Aorta (tissue), 5 donors: ENCODE results near the gene RPL35. TPM values are rescaled to one million over a fixed set of nuclear protein-coding genes. Genes with fewer than 3 reads are reported as not detected.

Experiments
- ATAC-seq: fragments of 200-7000 bp; cut with Tn5 transposase; one replicate; pipeline ENCODE4 v1.9.1; 2022; ENCODE audit warnings: moderate library complexity; ENCODE audit not compliant: low FRiP score
- DNase-seq, 2 donors: peaks; one replicate each; pipeline ENCODE4 v3.0.0-alpha.2; 2020
- H3K27ac ChIP-seq, 2 donors: one replicate each; pipeline ENCODE4 v1.5.1; 2013; ENCODE audit warnings: low read length in 2 of 2, mild to moderate bottlenecking in 2 of 2, moderate library complexity in 2 of 2, control low read depth in 1 of 2, inconsistent platforms in 1 of 2, low read depth in 1 of 2
- H3K27me3 ChIP-seq, 2 donors: one replicate each; pipeline ENCODE4 v1.6.1; 2013; ENCODE audit warnings: control low read depth in 1 of 2, low read length in 1 of 2, mild to moderate bottlenecking in 1 of 2, moderate library complexity in 1 of 2; ENCODE audit not compliant: insufficient read depth in 2 of 2, control insufficient read depth in 1 of 2
- H3K36me3 ChIP-seq, 2 donors: one replicate each; pipeline ENCODE4 v1.6.1; 2013; ENCODE audit warnings: control low read depth in 1 of 2, low read length in 1 of 2, mild to moderate bottlenecking in 1 of 2; ENCODE audit not compliant: insufficient read depth in 2 of 2, control insufficient read depth in 1 of 2
- H3K4me1 ChIP-seq, 2 donors: one replicate each; pipeline ENCODE4 v1.6.1; 2013; ENCODE audit warnings: low read length in 2 of 2, control low read depth in 1 of 2, mild to moderate bottlenecking in 1 of 2, moderate library complexity in 1 of 2; ENCODE audit not compliant: insufficient read depth in 2 of 2, control insufficient read depth in 1 of 2
- H3K4me3 ChIP-seq, 2 donors: one replicate each; pipeline ENCODE4 v1.5.1; 2013; ENCODE audit warnings: low read length in 2 of 2, control low read depth in 1 of 2, mild to moderate bottlenecking in 1 of 2
- H3K9me3 ChIP-seq: one replicate; pipeline ENCODE4 v1.6.1; 2013; ENCODE audit warnings: mild to moderate bottlenecking, low read length; ENCODE audit not compliant: control insufficient read depth
- WGBS, 2 donors: extraction: QIAGEN DNeasy Blood & Tissue Kit; methylation state at CpG; one replicate each; pipeline ENCODE4 v1.1.7; 2013; 5-methylcytosine and 5-hydroxymethylcytosine counted together
- intact Hi-C, 2 donors: fragments of 100-400 bp; cut with DNase I; formaldehyde crosslinking; loops; one replicate each; pipeline versions ENCODE4 v1.14.2 to v1.15.0; 2022
- long read RNA-seq, 2 donors: library from polyadenylated mRNA; unstranded; transcript quantifications; one replicate each; pipeline ENCODE4 v2.0.0, GENCODE V29; 2020 to 2021
- polyA plus RNA-seq, 2 donors: library from polyadenylated mRNA; stranded (reverse); fragments of 200-250 nt; gene quantifications; one replicate each; pipeline ENCODE4 v1.2.3, GENCODE V29; 2013
- total RNA-seq, 2 donors: library from RNA; stranded (reverse); fragmentation: NEBNext Ultra II Directional; extraction: Animal tissue kit (Norgen Biotek cat#: 25700); gene quantifications; one replicate each; pipeline ENCODE4 v1.2.1, GENCODE V29; 2021
- donor health status: healthy with polysubstance abuse.
- donor health status: Bipolar disorder and iron deficiency.
- donor health status: DM: no; HTN: no; CAD: no.
- donor health status: DM: no; HTN: no; CAD: no.
- donor health status: DM: yes; HTN: yes; CAD: no.

The RPL35 gene
- total RNA-seq (100 to 1,000 TPM; 806 to 812 TPM), polyA plus RNA-seq (1,000 to 10,000 TPM; 3,301 to 6,282 TPM)
- long read RNA-seq, donor 1, transcript RPL35-203 (3 exons, 785 nt) = minor isoform, 8 of 122 reads
- long read RNA-seq, donor 1, transcript RPL35-201 (4 exons, 455 nt) = major isoform, 100 of 122 reads
- long read RNA-seq, donor 1, partial matches to known transcripts = 7 of 122 reads
- long read RNA-seq, donor 1, other reads (novel, unspliced or antisense) = 7 of 122 reads
- long read RNA-seq, donor 2, transcript RPL35-201 (4 exons, 455 nt) = major isoform, 148 of 162 reads
- long read RNA-seq, donor 2, transcript RPL35-203 (3 exons, 785 nt) = minor isoform, 11 of 162 reads
- long read RNA-seq, donor 2, partial matches to known transcripts = 2 of 162 reads
- long read RNA-seq, donor 2, other reads (novel, unspliced or antisense) = 1 of 162 reads

DNA sequence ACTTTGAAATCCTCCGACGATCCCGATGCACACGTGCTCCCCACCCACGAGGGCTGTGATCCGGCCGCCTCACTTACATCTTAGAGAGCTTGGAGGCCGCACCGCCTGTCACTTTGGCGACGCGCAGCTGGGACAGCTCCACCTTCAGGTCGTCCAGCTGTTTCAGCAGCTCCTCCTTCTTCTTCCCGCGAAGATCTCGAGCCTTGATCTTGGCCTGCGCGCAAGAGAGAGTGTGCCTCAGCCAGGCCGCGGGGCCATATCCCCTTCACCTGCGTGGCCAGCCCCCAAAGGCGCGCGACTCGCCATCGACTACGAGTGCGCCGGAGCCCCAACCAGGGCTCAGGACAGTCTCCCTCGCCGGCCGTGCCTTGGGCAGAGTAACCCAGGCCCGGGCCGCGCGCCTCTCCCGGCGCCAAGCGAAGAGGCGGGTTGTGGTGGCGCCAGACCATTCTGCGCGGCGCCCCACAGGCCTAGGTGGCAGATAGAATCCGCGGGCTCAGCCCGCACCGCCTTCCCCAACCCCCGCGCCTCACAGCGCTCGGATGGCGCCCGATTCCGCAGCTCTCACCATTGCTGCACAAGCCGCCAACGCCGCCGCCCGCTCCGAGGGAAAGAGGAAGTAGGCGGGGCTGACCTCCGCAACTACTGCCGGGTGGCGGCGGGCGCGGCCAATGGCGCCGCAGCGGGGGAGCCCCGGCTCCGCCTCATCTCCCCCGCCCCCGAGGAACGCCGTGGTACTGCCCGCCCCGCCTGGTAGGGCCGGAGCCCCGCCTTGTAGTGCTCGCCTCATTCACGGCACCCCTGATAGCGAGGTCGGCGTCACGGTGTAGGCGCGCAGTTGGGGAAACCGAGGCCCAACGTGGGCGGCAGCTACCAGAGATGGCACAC, at the start of gene RPL35, which contains the start of gene ARPC5L:
Gene RPL35, minus strand, starts transcription at position 616 of the 888 bp plus-strand sequence. Its CDS starts 45 bp downstream, at position 571.
Gene ARPC5L, plus strand, starts transcription at position 789 of the 888 bp plus-strand sequence. CDS start 7,161 bp downstream, outside the sequence.
- intact Hi-C loops = no loop called here
- WGBS, 2 donors = 0 to 1% methylated on average over 92 of the region's 92 CpGs
- peak within 1 kb of the TSS; percentile 50 to 51 for H3K4me3 ChIP-seq
- H3K27ac ChIP-seq = peak within 1 kb of the TSS in 1 of 2 donors; percentile 53
- H3K27me3 ChIP-seq = no peaks in the 10 kb centered on the region
- ATAC-seq (peak; percentile 98), DNase-seq (peak; percentile 97 to 98)
- H3K9me3 ChIP-seq = no peaks in the 10 kb centered on the region
- H3K36me3 ChIP-seq = peaks cover 0 to 5% of the 10 kb centered on the region in 2 donors
- no peaks in the 10 kb centered on the region for H3K4me1 ChIP-seq

DNA sequence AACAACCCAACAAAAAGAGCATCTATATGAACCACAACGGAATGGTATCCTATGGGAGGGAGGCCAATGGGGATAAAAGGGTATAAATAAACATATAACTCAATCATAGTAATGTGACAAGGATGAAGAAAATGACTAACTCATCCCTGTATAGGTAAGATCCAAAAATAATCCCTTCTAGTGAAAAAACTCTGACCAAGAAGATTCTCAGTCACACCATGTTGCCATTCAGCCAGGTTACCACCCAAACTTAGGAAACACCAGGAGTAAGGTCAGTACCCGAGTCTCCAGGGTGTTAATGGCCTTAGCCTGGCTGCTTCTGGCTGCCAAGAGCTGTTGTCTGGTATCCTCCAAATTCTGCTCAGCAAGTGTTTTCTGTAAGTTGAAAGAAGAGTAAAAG, 46.3 kb upstream of the RPL35 start:
- H3K36me3 ChIP-seq = peaks cover 0 to 9% of the 10 kb centered on the region in 2 donors
- no peak overlapping the region for H3K4me3 ChIP-seq
- no peaks in the 10 kb centered on the region for H3K4me1 ChIP-seq
- intact Hi-C loops = no loop called here
- H3K27me3 ChIP-seq = no peaks in the 10 kb centered on the region
- no peak for DNase-seq
- H3K27ac ChIP-seq = no peak overlapping the region
- WGBS, 2 donors = 70 to 71% methylated on average over 2 of the region's 2 CpGs
- no peaks in the 10 kb centered on the region for H3K9me3 ChIP-seq
- no peak for ATAC-seq

DNA sequence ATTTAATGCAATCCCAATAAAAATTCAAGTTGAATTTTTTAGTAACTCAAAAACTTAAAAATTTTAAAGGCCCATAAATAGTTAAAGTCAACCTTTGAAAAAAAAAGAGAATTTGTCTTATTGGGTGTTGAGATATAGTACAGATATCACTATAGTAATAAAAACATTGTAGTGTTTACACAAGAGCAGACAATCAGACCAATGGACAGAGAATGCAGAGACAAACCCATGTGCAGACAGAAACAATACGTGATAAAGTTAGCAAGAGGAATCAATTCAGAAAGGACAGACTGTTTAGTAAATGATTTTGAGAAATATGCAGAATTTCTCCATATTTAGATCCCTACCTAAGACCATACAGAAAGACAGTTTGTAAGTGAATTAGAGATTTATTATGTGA, 45.2 kb upstream of the RPL35 start:
- intact Hi-C loops = no loop called here
- Histone ChIP-seq H3K4me1 (no peaks in the 10 kb centered on the region), H3K9me3 (no peaks in the 10 kb centered on the region), H3K36me3 (peaks cover 0 to 6% of the 10 kb centered on the region in 2 donors), H3K4me3 (no peak overlapping the region), H3K27ac (no peak overlapping the region), H3K27me3 (no peaks in the 10 kb centered on the region)
- no peak for ATAC-seq
- DNase-seq = no peak
- 54 to 58% methylated on average over 1 of the region's 1 CpG for WGBS, 2 donors

DNA sequence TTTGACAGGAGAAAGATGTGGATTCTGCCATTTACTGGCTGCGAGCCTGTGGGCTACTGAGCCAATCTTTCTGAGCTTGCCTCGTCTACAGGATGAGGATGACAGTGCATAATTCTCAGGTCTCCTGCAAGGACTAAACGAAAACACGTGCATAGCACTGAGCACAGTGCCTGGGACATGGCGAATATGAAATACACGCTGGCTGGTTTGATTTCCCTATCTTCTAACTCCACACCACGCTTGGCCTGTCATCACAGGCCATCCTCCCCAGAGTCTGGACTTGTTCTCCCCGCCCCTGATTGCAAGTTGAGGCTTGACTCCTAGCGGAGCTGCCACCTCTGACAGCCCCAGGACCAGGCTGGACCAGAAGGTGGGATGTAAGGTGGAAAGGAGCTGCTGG, 38.1 kb upstream of the RPL35 start:
- no peak for DNase-seq
- peaks cover 0 to 7% of the 10 kb centered on the region in 2 donors for H3K36me3 ChIP-seq

DNA sequence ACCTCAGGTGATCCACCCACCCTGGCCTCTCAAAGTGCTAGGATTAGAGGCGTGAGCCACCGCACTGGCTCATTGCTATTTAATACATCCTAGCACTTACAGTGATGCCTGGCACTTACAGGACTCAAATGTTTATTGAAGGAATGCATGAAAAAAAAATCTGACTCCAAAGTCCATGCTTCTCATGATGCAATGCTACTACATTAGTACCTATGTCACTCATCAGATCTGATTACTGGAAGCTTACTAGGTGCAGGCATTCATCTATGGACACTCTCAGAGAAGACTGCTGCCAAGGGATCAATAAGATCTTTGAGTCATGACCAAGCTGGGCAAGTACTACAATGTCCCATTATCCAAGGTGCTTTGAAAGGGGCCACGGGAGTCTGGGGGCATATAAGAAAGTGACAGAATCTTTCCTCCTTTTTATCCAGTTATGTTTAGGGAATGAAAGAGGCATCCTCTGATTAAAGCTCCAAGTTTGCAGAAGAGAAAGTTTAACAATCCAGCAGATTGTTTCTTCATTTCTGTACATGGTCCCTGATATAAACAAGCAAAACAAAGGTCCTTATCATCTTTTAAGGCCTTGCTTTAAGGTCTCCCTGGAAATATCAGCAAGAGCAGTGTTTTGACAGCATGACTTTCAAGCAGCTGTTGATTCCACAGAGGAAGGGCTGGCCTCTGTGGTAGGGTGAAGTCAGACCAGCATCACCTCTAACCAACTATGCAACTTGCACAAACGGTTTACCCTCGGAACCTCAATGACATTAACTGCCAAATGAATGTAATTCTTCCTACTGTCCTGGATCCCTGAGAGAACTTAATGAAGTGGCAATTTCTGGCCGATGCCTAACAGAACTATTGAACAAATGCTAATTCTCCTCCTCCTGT, 36.1 kb upstream of the RPL35 start:
- ATAC-seq = no peak
- Histone ChIP-seq H3K27ac (no peak overlapping the region), H3K4me3 (no peak overlapping the region), H3K36me3 (peaks cover 0 to 7% of the 10 kb centered on the region in 2 donors), H3K4me1 (no peaks in the 10 kb centered on the region), H3K9me3 (no peaks in the 10 kb centered on the region), H3K27me3 (no peaks in the 10 kb centered on the region)
- WGBS, 2 donors = 87 to 88% methylated on average over 6 of the region's 6 CpGs
- intact Hi-C loops = no loop called here
- peak in 1 of 2 donors; percentile 9 for DNase-seq

More for the DNA sequence above, 38.1 kb upstream of the RPL35 start:
- 86 to 92% methylated on average over 9 of the region's 9 CpGs for WGBS, 2 donors
- H3K4me3 ChIP-seq = no peak overlapping the region
- no peaks in the 10 kb centered on the region for H3K27me3 ChIP-seq
- no peaks in the 10 kb centered on the region for H3K4me1 ChIP-seq
- H3K27ac ChIP-seq = no peak overlapping the region
- ATAC-seq = no peak
- no peaks in the 10 kb centered on the region for H3K9me3 ChIP-seq
- intact Hi-C loops = no loop called here

DNA sequence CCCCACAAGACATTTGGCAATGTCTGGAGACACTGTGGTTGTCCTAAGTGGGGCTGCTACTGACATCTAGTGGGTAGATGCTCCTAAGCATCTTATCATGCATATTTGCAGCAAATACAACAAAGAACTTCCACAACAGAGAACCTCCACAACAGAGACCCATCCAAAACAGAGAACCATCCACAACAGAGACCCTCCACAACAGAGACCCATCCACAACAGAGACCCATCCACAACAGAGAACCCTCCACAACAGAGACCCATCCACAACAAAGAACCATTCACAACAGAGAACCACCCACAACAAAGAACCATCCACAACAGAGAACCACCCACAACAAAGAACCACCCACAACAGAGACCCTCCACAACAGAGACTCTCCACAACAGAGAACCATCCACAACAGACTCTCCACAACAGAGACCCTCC, 33.0 kb upstream of the RPL35 start:
- intact Hi-C loops = no loop called here
- Histone ChIP-seq H3K4me1 (no peaks in the 10 kb centered on the region), H3K4me3 (no peak overlapping the region), H3K27me3 (no peaks in the 10 kb centered on the region), H3K9me3 (no peaks in the 10 kb centered on the region), H3K36me3 (peaks cover 4 to 10% of the 10 kb centered on the region in 2 donors), H3K27ac (no peak overlapping the region)
- DNase-seq (no peak), ATAC-seq (no peak)

DNA sequence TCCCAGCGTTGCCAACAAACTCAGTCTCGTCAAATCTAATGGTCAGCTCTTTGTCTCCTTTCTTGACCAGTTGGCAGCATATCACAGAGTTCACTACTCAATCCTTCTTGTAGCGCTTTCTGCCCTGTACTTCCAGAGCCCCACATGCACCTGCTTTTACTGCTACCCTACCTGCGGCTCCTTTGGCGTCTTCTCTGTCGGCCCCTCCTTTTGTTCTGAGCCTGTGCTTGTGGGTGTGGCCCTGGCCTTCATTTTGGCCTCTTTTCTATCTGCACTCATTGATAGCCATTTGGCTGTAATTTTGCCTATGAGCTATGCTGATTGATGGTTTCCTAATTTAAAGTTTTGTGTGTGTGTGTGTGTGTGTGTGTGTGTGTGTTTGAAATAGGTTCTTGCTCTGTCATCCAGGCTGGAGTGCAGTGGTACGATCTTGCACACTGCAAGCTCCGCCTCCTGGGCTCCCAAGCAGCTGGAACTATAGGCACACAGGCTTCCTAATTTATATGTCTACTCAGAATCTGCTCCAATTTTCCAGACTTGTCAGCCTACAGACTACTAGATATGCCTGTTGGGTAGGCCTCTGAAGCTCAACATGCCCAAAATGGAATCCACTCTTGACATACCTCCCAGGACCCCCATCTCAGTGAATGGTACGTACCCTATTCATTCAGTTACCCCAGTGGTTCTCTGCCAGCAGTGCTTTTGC, 32.4 kb upstream of the RPL35 start:
- intact Hi-C loops = no loop called here
- 84 to 86% methylated on average over 9 of the region's 9 CpGs for WGBS, 2 donors
- H3K9me3 ChIP-seq = no peaks in the 10 kb centered on the region
- H3K4me3 ChIP-seq = no peak overlapping the region
- peaks cover 6 to 10% of the 10 kb centered on the region in 2 donors for H3K36me3 ChIP-seq
- H3K4me1 ChIP-seq = no peaks in the 10 kb centered on the region
- H3K27me3 ChIP-seq = no peaks in the 10 kb centered on the region
- no peak overlapping the region for H3K27ac ChIP-seq
- DNase-seq (peak in 1 of 2 donors; percentile 34), ATAC-seq (no peak)
